Stimulated activated CD4-positive, alpha-beta T cell treated with anti-CD3 and anti-CD28 coated beads, Interleukin-2, amount 100 ng/mL, for 24 hours (primary cell): ENCODE data around the gene C5.

Source experiments
- DNase-seq, 2 donors: peaks; one replicate each; pipeline ENCODE4 v3.0.0-alpha.2; 2020

C5 gene

DNA sequence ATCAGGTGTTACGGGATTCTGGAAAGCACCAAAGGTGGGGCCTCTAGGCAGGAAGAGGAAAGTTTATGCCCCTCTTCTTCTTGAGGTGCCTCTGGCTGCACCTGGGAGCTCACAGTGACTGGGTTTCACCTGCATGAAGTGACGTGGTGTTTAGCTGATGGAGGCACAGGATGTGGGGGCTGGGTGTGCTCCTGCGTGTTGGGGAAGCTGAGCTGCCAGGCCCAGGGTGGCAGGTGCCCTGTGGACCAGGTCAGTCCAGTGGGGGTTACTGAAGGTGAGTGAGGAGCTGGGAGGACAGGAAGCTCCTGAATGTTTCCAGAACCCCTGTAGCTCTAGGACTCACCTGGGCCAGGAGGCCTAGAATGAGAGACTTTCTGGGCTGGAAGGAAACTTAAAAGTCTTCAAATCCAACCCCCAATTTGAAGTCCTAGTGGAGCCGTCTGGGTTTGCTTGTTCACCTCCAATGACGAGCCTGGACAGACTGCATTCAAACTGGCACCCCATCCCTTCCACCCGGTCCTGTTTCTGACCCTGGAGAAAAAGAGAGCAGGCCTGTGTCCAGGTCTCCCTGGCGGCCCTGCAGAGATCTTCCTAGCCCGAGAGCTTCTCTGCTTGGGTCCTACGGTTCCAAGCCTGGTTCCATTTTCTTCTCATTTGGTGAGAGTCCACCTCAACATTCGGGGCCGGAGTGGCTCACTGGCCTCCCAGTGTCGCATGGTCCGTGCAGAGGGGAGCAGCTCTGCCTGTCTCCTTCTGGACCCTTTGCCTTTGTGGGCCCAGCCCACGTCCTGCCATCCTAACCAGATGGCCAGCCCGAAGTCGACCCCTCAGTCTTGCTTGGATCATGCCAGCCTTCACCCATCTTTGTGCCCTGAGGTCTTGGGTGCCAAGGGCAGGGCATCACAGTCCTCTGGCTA lies 145.8 kb downstream of the C5 start:
- peak; percentile 37 to 49 for DNase-seq

DNA sequence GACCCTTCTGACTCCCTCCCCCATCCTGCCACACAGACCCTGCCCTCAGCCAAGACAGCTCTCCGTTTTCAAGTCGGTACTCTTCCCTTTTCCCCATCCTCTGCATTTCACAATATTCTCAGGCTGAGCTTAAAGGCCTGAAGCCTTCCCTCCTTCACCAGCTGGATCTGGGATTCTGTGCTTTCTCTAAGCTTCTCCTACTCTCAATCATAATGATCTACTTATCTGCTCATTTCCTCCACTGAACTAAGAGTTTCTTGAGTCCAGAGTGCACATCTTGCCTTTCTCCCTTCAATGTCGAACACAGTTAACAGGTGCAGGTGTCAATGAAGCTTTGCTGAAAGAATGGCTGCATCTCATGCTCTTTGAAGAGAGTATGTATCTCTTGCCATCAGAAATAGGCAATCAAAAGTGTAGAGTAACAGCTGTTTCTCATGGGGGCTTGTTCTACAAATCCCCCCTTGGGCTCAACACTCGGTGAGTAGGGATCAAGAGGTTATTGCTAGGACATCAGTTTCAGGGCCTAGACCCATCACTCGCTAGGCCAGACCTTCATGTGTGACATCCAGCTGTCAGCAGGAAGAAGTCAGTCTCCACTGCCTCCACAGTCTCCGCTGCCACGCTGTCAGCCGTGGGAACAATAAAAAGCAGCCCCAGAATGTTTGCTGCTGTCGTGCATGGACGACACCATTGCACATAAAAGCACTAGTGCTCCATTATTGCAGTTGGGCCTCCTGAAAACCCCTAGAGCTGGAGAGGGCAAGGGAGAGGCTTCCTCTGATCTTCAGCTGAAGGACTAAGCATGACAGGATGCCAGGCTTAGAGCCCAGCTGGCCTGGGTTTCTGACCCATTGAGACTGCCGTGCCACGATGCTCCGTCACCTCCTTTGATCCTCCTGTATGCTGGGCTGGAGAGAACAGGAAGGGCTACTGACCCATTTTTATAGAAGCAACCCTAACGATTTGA lies 147.2 kb downstream of the C5 start:
- DNase-seq = peak; percentile 15 to 19
